ENCODE data around the gene KRR1. TPM values are rescaled to one million over a fixed set of nuclear protein-coding genes. Genes with fewer than 3 reads are reported as not detected.

Gene KRR1
- total and polyA plus RNA-seq, 8 donors, result 6.8 to 23.7 (median 17.1) TPM

DNA sequence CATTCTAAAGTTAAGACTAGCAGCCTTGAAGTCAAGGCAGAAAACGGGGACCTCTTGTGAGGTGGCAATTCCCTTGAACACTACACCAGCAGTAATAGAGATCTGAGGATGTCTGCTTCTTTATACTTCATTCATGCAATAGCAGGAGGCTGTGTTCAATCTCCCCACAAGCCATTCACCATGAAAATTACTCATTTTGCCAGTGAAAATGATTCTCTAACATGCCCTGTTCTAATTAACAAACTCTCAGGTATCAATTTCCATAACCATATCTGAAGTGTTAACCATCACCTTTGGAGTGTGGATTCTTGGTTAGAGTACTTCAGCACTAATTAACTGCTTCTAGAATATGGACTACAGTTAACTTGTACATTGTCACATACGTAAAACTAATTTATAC, 34.3 kb downstream of the KRR1 start:
- H3K4me3 ChIP-seq, result no peak overlapping the region
- H3K27me3 ChIP-seq, result no peaks in the 10 kb centered on the region
- H3K36me3 ChIP-seq, result no peaks in the 10 kb centered on the region
- no peaks in the 10 kb centered on the region for H3K9me3 ChIP-seq
- no peak for ATAC-seq
- WGBS, 2 donors, result 60 to 62% methylated on average over 2 of the region's 2 CpGs
- no peak for FAIRE-seq
- intact Hi-C loops (cut with DNase I), result no loop called here
- no peak overlapping the region for H3K27ac ChIP-seq
- H3K4me1 ChIP-seq, result no peaks in the 10 kb centered on the region
- TF ChIP-seq, protein P1, sequence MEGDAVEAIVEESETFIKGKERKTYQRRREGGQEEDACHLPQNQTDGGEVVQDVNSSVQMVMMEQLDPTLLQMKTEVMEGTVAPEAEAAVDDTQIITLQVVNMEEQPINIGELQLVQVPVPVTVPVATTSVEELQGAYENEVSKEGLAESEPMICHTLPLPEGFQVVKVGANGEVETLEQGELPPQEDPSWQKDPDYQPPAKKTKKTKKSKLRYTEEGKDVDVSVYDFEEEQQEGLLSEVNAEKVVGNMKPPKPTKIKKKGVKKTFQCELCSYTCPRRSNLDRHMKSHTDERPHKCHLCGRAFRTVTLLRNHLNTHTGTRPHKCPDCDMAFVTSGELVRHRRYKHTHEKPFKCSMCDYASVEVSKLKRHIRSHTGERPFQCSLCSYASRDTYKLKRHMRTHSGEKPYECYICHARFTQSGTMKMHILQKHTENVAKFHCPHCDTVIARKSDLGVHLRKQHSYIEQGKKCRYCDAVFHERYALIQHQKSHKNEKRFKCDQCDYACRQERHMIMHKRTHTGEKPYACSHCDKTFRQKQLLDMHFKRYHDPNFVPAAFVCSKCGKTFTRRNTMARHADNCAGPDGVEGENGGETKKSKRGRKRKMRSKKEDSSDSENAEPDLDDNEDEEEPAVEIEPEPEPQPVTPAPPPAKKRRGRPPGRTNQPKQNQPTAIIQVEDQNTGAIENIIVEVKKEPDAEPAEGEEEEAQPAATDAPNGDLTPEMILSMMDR (IDR thresholded peaks at IDR 0.05), result no peak
- DNase-seq, result no peak

- FAIRE-seq, result no peak
- H3K27me3 ChIP-seq, result no peaks in the 10 kb centered on the region
These were observed 35.3 kb downstream of the KRR1 start for GRCh38 chr12:75476071-75476470.

DNA sequence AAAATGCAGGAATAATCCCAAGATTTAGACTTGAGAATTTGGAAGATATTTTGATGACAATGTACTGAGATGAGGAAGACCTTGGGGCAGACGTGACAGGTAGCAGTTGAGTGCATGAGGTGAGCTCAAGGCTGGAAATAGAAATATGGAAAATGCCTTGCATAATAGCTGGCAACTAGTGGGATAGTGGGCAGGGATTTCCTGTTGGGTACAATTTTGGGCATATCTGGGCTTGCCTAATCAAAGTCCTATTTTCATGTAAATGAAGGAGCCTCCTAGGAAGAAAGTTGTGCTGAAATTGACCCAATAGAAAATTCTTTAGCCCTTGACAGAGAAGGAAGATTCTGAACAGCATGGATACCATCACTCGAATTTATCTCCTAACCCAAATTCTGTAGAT, 37.3 kb downstream of the KRR1 start:
- no peak for ATAC-seq

More at GRCh38 chr12:75476071-75476470, 35.3 kb downstream of the KRR1 start:
- 90 to 95% methylated on average over 1 of the region's 1 CpG for WGBS, 2 donors
- TF ChIP-seq, protein P1 (IDR thresholded peaks at IDR 0.05), result no peak
- ATAC-seq, result no peak
- Histone ChIP-seq H3K4me3 (no peak overlapping the region), H3K4me1 (no peaks in the 10 kb centered on the region), H3K9me3 (no peaks in the 10 kb centered on the region), H3K27ac (no peak overlapping the region), H3K36me3 (no peaks in the 10 kb centered on the region)
- DNase-seq, result no peak
- intact Hi-C loops (cut with DNase I), result no loop called here

GRCh38 chr12:75471902-75472890, 39.2 kb downstream of the KRR1 start:
- H3K27me3 ChIP-seq, result no peaks in the 10 kb centered on the region
- DNase-seq, result no peak
- WGBS, 2 donors, result 71 to 83% methylated on average over 6 of the region's 6 CpGs
- no peak overlapping the region for H3K4me3 ChIP-seq
- H3K27ac ChIP-seq, result no peak overlapping the region
- no peaks in the 10 kb centered on the region for H3K4me1 ChIP-seq
- TF ChIP-seq, protein P1 (IDR thresholded peaks at IDR 0.05), result no peak
- H3K36me3 ChIP-seq, result no peaks in the 10 kb centered on the region
- FAIRE-seq, result no peak
- intact Hi-C loops (cut with DNase I), result no loop called here
- ATAC-seq, result peak in 1 of 4 donors; percentile 62
- no peaks in the 10 kb centered on the region for H3K9me3 ChIP-seq

More for the DNA sequence above, 37.3 kb downstream of the KRR1 start:
- TF ChIP-seq, protein P1 (IDR thresholded peaks at IDR 0.05), result no peak
- intact Hi-C loops (cut with DNase I), result no loop called here
- Histone ChIP-seq H3K4me3 (no peak overlapping the region), H3K9me3 (no peaks in the 10 kb centered on the region), H3K4me1 (no peaks in the 10 kb centered on the region), H3K27ac (no peak overlapping the region), H3K27me3 (no peaks in the 10 kb centered on the region), H3K36me3 (no peaks in the 10 kb centered on the region)
- DNase-seq (no peak), FAIRE-seq (no peak)
- whole genome bisulfite sequencing, 2 donors, result 40 to 54% methylated on average over 2 of the region's 2 CpGs

DNA sequence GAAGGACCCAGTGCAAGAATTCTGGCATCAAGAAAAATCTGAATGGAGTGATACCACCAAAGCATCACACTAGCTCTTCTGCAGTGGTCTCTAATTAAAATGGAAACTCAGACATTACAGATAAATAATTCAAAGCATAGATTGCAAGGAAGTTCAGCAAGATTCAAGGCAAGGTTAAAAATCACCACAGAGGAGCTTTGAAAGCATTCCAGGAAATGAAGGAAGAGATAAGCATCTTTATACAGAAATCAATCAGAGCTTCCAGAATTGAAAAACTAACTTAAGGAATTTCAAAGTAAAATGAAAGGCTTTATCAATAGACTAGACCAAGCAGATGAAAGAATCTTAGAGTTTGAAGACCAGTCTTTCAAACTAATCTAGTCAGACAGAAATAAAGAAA, 51.2 kb downstream of the KRR1 start:
- DNase-seq (no peak), FAIRE-seq (no peak), ATAC-seq (no peak)
- no peak overlapping the region for H3K4me3 ChIP-seq
- H3K27ac ChIP-seq, result no peak overlapping the region
- intact Hi-C loops (cut with DNase I), result no loop called here
- H3K36me3 ChIP-seq, result no peaks in the 10 kb centered on the region
- TF ChIP-seq, protein P1 (IDR thresholded peaks at IDR 0.05), result no peak
- no peaks in the 10 kb centered on the region for H3K9me3 ChIP-seq
- H3K27me3 ChIP-seq, result no peaks in the 10 kb centered on the region
- no peaks in the 10 kb centered on the region for H3K4me1 ChIP-seq
